Panc1 (cell line): ENCODE results near the gene SOX18. TPM values are rescaled to one million over a fixed set of nuclear protein-coding genes. Genes with fewer than 3 reads are reported as not detected.

ENCODE experiments used
- ATAC-seq: fragments of 200-7000 bp; cut with Tn5 transposase; 2 replicates; pipeline ENCODE4 v1.9.1; 2020; ENCODE audit warnings: mild to moderate bottlenecking, moderate library complexity
- BruUV-seq: library from RNA; stranded (reverse); fragments of 400-500 nt; replicated peaks from 2 replicates; lab custom pipeline; 2021; lab: Mats Ljungman, UMichigan
- CTCF ChIA-PET: fragments of 300-600 bp; sonication (Branson Sonifier 250); formaldehyde crosslinking; loops from one replicate; lab custom pipeline; 2022; ENCODE audit warnings: antibody characterized with exemption; lab: Charles Lee
- POLR2A ChIA-PET: fragments of 300-600 bp; sonication (Branson Sonifier 250); formaldehyde crosslinking; loops from one replicate; lab custom pipeline; 2022; ENCODE audit warnings: antibody characterized with exemption; lab: Charles Lee
- DNase-seq: peaks from one replicate; pipeline ENCODE4 v3.0.0-alpha.2; 2010; ENCODE audit warnings: low read depth, low spot score
- H3K27ac ChIP-seq: 2 replicates; pipeline ENCODE4 v1.5.1; 2011; ENCODE audit warnings: mild to moderate bottlenecking, low read length, inconsistent platforms
- H3K27me3 ChIP-seq: fragments of 200-500 bp; sonication (Bioruptor generic); 2 replicates; pipeline ENCODE4 v1.6.0; 2014; ENCODE audit warnings: low read length, inconsistent platforms; ENCODE audit not compliant: control insufficient read depth, insufficient read depth
- H3K36me3 ChIP-seq: fragments of 200-500 bp; sonication (Bioruptor generic); 2 replicates; pipeline ENCODE4 v1.5.1; 2014; ENCODE audit warnings: inconsistent platforms, mild to moderate bottlenecking, low read length, moderate library complexity; ENCODE audit not compliant: control insufficient read depth, insufficient read depth
- H3K4me1 ChIP-seq: 2 replicates; pipeline ENCODE4 v1.5.1; 2011; ENCODE audit warnings: inconsistent platforms, mild to moderate bottlenecking, low read length, moderate library complexity; ENCODE audit not compliant: control insufficient read depth, insufficient read depth
- H3K4me3 ChIP-seq, 2 experiments: 2 replicates each; pipeline ENCODE4 v1.5.1; 2011 to 2012; ENCODE audit warnings: low read depth in 2 of 2, low read length in 2 of 2, mild to moderate bottlenecking in 2 of 2, inconsistent platforms in 1 of 2, moderate library complexity in 1 of 2
- H3K9me3 ChIP-seq: fragments of 200-500 bp; sonication (Bioruptor generic); 2 replicates; pipeline ENCODE4 v1.5.1; 2014; ENCODE audit warnings: low read depth, mild to moderate bottlenecking, inconsistent platforms, low read length, moderate library complexity; ENCODE audit not compliant: control insufficient read depth, insufficient read depth
- CTCF ChIP-seq: fragments of 450-650 bp; IDR thresholded peaks from 2 replicates; pipeline ENCODE4 v1.5.1; 2017; ENCODE audit warnings: mild to moderate bottlenecking
- POLR2AphosphoS5 ChIP-seq: IDR thresholded peaks from 2 replicates; pipeline ENCODE4 v1.6.1; 2012; ENCODE audit warnings: mild to moderate bottlenecking, low read depth, low read length, moderate library complexity
- REST ChIP-seq, 2 experiments: IDR thresholded peaks; 2 replicates each; pipeline ENCODE4 v1.6.1; 2011 to 2012; ENCODE audit warnings: low read depth in 2 of 2, control low read depth in 1 of 2, low read length in 1 of 2, mild to moderate bottlenecking in 1 of 2, moderate library complexity in 1 of 2; ENCODE audit not compliant: insufficient read depth in 1 of 2
- SIN3A ChIP-seq: IDR thresholded peaks from 2 replicates; pipeline ENCODE4 v1.6.1; 2012; ENCODE audit warnings: low read depth, mild to moderate bottlenecking, low read length, moderate library complexity, borderline replicate concordance; ENCODE audit not compliant: insufficient read depth
- TCF7L2 ChIP-seq: IDR thresholded peaks from 2 replicates; pipeline ENCODE4 v1.6.1; 2011; ENCODE audit warnings: mild to moderate bottlenecking, low read depth, low read length, inconsistent platforms
- in situ Hi-C: cut with HindIII; loops from 2 replicates; pipeline ENCODE4 v1.10.0; 2016; ENCODE audit warnings: low sequenced_read_pairs, low pct_unique_long_range_greater_than_20kb
- intact Hi-C: fragments of 100-400 bp; cut with micrococcal nuclease; formaldehyde crosslinking; loops from one replicate; pipeline ENCODE4 v1.10.0; 2022; ENCODE audit not compliant: unreplicated experiment
- total RNA-seq: library from RNA; stranded (reverse); gene quantifications from one replicate; pipeline ENCODE4 v1.2.1, GENCODE V29; 2021; ENCODE audit not compliant: unreplicated experiment

Gene SOX18
- total RNA-seq, 1 experiment from 2014 or later = 18.7 TPM

GRCh38 chr20:64037199-64037497, 12.3 kb downstream of the SOX18 start:
- no TSS peak for BruUV-seq
- no peak overlapping the region for H3K27ac ChIP-seq
- H3K9me3 ChIP-seq = no peaks in the 10 kb centered on the region
- no peak for ATAC-seq
- CTCF ChIA-PET = interaction anchor here (1.3 kb wide), 1 partner anchor 57 kb away, joined by 3 read pairs; no protein-coding TSS in a partner anchor
- in situ Hi-C loops (no loop called here), intact Hi-C loops (no loop called here)
- POLR2A ChIA-PET = no interaction called here
- no peaks in the 10 kb centered on the region for H3K27me3 ChIP-seq
- H3K4me1 ChIP-seq = peaks cover 35% of the 10 kb centered on the region
- no peak overlapping the region for H3K4me3 ChIP-seq
- TF ChIP-seq SIN3A (no peak), POLR2AphosphoS5 (no peak), REST (IDR thresholded peaks at IDR 0.05; ENCODE audit: insufficient read depth in 1 of 2, low read depth in 2 of 2, low read length in 1 of 2) (no peak), TCF7L2 (no peak), CTCF (no peak)
- 0 out of 2 replicates have a peak, but pooled peaks cover 2% of the 10 kb centered on the region for H3K36me3 ChIP-seq
- no peak for DNase-seq

GRCh38 chr20:64036346-64037198, 12.9 kb downstream of the SOX18 start:
- no peaks in the 10 kb centered on the region for H3K9me3 ChIP-seq
- no peak overlapping the region for H3K27ac ChIP-seq
- no peaks in the 10 kb centered on the region for H3K27me3 ChIP-seq
- POLR2A ChIA-PET = no interaction called here
- no peak overlapping the region for H3K4me3 ChIP-seq
- 0 out of 2 replicates have a peak, but pooled peaks cover 2% of the 10 kb centered on the region for H3K36me3 ChIP-seq
- ATAC-seq (no peak), DNase-seq (no peak)
- CTCF ChIA-PET = interaction anchor here (1.3 kb wide), 1 partner anchor 56 kb away, joined by 3 read pairs; no protein-coding TSS in a partner anchor
- peaks cover 33% of the 10 kb centered on the region for H3K4me1 ChIP-seq
- intact Hi-C loops = no loop called here
- BruUV-seq = no TSS peak
- no peak for TF ChIP-seq POLR2AphosphoS5
- no peak for TF ChIP-seq CTCF
- no peak for TF ChIP-seq REST (IDR thresholded peaks at IDR 0.05; ENCODE audit: insufficient read depth in 1 of 2, low read depth in 2 of 2, low read length in 1 of 2)
- TF ChIP-seq SIN3A = no peak
- no peak for TF ChIP-seq TCF7L2
- in situ Hi-C loops = no loop called here
